ENCODE data around the gene NDUFS2.
"Not testable (repeated sequence)": the region's sequence is repeated elsewhere in the genome, so short reads cannot be mapped to it uniquely, and the experiment has no call there.

Gene NDUFS2

GRCh38 chr1:161223805-161224694 lies 21.9 kb downstream of the NDUFS2 start:
- TF ChIP-seq YY1 (IDR thresholded peaks at IDR 0.05; ENCODE audit: insufficient read depth, insufficient read length) (no peak), SUZ12 (IDR thresholded peaks at IDR 0.05; ENCODE audit: extremely low read depth, insufficient read depth, insufficient read length) (no peak), ZNF274 (IDR thresholded peaks at IDR 0.05; ENCODE audit: low read depth, low read length) (no peak)
- Histone ChIP-seq H3K4me3 (ENCODE audit: insufficient read length, low read depth) (no peak overlapping the region), H3K27me3 (ENCODE audit: insufficient read depth, insufficient read length) (no peaks in the 10 kb centered on the region)

GRCh38 chr1:161224695-161225087 lies 22.5 kb downstream of the NDUFS2 start:
- not testable (repeated sequence) for DNase-seq (ENCODE audit: low read depth, low spot score); H3K27me3 ChIP-seq (ENCODE audit: insufficient read depth, insufficient read length); H3K9ac ChIP-seq (ENCODE audit: insufficient read length, low read depth); H3K4me3 ChIP-seq (ENCODE audit: insufficient read length, low read depth); H3K9me3 ChIP-seq (ENCODE audit: insufficient read depth, low read length)
- peaks cover 23% of the 10 kb centered on the region for H3K36me3 ChIP-seq (ENCODE audit: insufficient read depth, insufficient read length, low read length)
- peaks cover 16% of the 10 kb centered on the region for H3K4me1 ChIP-seq (ENCODE audit: insufficient read depth, insufficient read length)

More at GRCh38 chr1:161223805-161224694, 21.9 kb downstream of the NDUFS2 start:
- H3K9me3 ChIP-seq (ENCODE audit: insufficient read depth, low read length), result no peaks in the 10 kb centered on the region
- H3K9ac ChIP-seq (ENCODE audit: insufficient read length, low read depth), result no peak overlapping the region
- peaks cover 16% of the 10 kb centered on the region for H3K4me1 ChIP-seq (ENCODE audit: insufficient read depth, insufficient read length)
- H3K36me3 ChIP-seq (ENCODE audit: insufficient read depth, insufficient read length, low read length), result peaks cover 16% of the 10 kb centered on the region
- no peak for DNase-seq (ENCODE audit: low read depth, low spot score)

- Histone ChIP-seq H3K9me3 (ENCODE audit: insufficient read depth, low read length) (no peaks in the 10 kb centered on the region), H3K36me3 (ENCODE audit: insufficient read depth, insufficient read length, low read length) (peaks cover 27% of the 10 kb centered on the region), H3K9ac (ENCODE audit: insufficient read length, low read depth) (no peak overlapping the region), H3K4me1 (ENCODE audit: insufficient read depth, insufficient read length) (peaks cover 16% of the 10 kb centered on the region), H3K4me3 (ENCODE audit: insufficient read length, low read depth) (no peak overlapping the region), H3K27me3 (ENCODE audit: insufficient read depth, insufficient read length) (no peaks in the 10 kb centered on the region)
- TF ChIP-seq SUZ12 (IDR thresholded peaks at IDR 0.05; ENCODE audit: extremely low read depth, insufficient read depth, insufficient read length) (no peak), YY1 (IDR thresholded peaks at IDR 0.05; ENCODE audit: insufficient read depth, insufficient read length) (no peak), ZNF274 (IDR thresholded peaks at IDR 0.05; ENCODE audit: low read depth, low read length) (no peak)
- no peak for DNase-seq (ENCODE audit: low read depth, low spot score)
Observed at GRCh38 chr1:161225178-161225533, 23.0 kb downstream of the NDUFS2 start.

- H3K36me3 ChIP-seq (ENCODE audit: insufficient read depth, insufficient read length, low read length), result peaks cover 30% of the 10 kb centered on the region
- H3K9me3 ChIP-seq (ENCODE audit: insufficient read depth, low read length), result no peaks in the 10 kb centered on the region
- H3K27me3 ChIP-seq (ENCODE audit: insufficient read depth, insufficient read length), result no peaks in the 10 kb centered on the region
- H3K4me3 ChIP-seq (ENCODE audit: insufficient read length, low read depth), result peak within 1 kb of the TSS; percentile 79
- TF ChIP-seq ZNF274 (IDR thresholded peaks at IDR 0.05; ENCODE audit: low read depth, low read length), result no peak
- peak; percentile 100 for TF ChIP-seq YY1 (IDR thresholded peaks at IDR 0.05; ENCODE audit: insufficient read depth, insufficient read length)
- TF ChIP-seq SUZ12 (IDR thresholded peaks at IDR 0.05; ENCODE audit: extremely low read depth, insufficient read depth, insufficient read length), result no peak
- H3K9ac ChIP-seq (ENCODE audit: insufficient read length, low read depth), result peak within 1 kb of the TSS; percentile 81
- DNase-seq (ENCODE audit: low read depth, low spot score), result peak; percentile 99
- H3K4me1 ChIP-seq (ENCODE audit: insufficient read depth, insufficient read length), result peaks cover 16% of the 10 kb centered on the region
Observed at GRCh38 chr1:161225534-161226319, 23.6 kb downstream of the NDUFS2 start, which contains the start of gene TOMM40L. TSS of gene TOMM40L (plus strand) at chr1:161226060. CDS start at chr1:161226490, 430 bp downstream.

DNA sequence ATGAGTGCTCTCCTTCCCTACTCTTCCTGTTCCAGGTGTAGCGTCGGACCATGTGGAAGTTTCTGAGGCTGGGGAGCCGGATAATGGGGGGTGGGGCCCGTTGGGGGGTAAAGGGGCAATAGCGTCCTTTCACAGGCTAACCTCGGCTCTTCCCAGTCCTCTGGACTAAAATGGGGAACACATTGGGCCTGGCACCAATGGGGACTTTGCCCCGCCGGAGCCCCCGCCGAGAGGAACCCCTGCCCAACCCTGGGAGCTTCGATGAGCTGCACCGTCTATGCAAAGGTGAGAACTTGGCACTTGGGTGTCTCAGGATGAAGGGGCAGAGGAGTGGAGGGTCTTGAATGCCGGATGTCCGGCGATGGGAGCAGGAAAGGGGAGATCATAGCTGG lies 24.1 kb downstream of the NDUFS2 start:
- Histone ChIP-seq H3K27me3 (ENCODE audit: insufficient read depth, insufficient read length) (no peaks in the 10 kb centered on the region), H3K36me3 (ENCODE audit: insufficient read depth, insufficient read length, low read length) (peaks cover 30% of the 10 kb centered on the region), H3K9me3 (ENCODE audit: insufficient read depth, low read length) (no peaks in the 10 kb centered on the region), H3K4me3 (ENCODE audit: insufficient read length, low read depth) (peak overlapping the region; percentile 79), H3K9ac (ENCODE audit: insufficient read length, low read depth) (peak overlapping the region; percentile 81), H3K4me1 (ENCODE audit: insufficient read depth, insufficient read length) (peaks cover 16% of the 10 kb centered on the region)
- TF ChIP-seq YY1 (IDR thresholded peaks at IDR 0.05; ENCODE audit: insufficient read depth, insufficient read length) (no peak), ZNF274 (IDR thresholded peaks at IDR 0.05; ENCODE audit: low read depth, low read length) (no peak), SUZ12 (IDR thresholded peaks at IDR 0.05; ENCODE audit: extremely low read depth, insufficient read depth, insufficient read length) (no peak)
- DNase-seq (ENCODE audit: low read depth, low spot score), result no peak

DNA sequence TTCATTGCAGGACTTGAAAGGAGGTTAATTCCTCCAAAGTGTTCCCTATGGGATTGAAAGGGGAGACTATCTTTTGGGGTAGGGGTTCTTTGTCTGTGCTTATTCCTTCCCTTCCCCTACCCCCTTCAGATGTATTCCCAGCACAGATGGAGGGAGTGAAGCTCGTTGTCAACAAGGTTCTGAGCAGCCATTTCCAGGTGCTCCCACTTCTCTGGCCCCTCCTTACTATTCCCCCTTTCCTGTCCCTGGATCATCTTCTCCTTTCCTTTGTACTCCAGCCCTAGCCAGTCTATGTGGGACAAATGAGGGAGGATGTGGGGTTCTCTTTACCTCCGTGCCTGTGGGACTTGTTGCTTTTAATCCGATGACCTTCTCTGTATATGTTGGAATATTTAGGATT lies 24.6 kb downstream of the NDUFS2 start:
- peaks cover 30% of the 10 kb centered on the region for H3K36me3 ChIP-seq (ENCODE audit: insufficient read depth, insufficient read length, low read length)

More for the DNA sequence above, 24.6 kb downstream of the NDUFS2 start:
- TF ChIP-seq ZNF274 (IDR thresholded peaks at IDR 0.05; ENCODE audit: low read depth, low read length) (no peak), YY1 (IDR thresholded peaks at IDR 0.05; ENCODE audit: insufficient read depth, insufficient read length) (no peak), SUZ12 (IDR thresholded peaks at IDR 0.05; ENCODE audit: extremely low read depth, insufficient read depth, insufficient read length) (no peak)
- no peak for DNase-seq (ENCODE audit: low read depth, low spot score)
- peak overlapping the region; percentile 79 for H3K4me3 ChIP-seq (ENCODE audit: insufficient read length, low read depth)
- peaks cover 16% of the 10 kb centered on the region for H3K4me1 ChIP-seq (ENCODE audit: insufficient read depth, insufficient read length)
- H3K9me3 ChIP-seq (ENCODE audit: insufficient read depth, low read length), result no peaks in the 10 kb centered on the region
- H3K9ac ChIP-seq (ENCODE audit: insufficient read length, low read depth), result peak overlapping the region; percentile 81
- H3K27me3 ChIP-seq (ENCODE audit: insufficient read depth, insufficient read length), result no peaks in the 10 kb centered on the region
